Stomach (tissue), 9 donors: Measurements from ENCODE around the gene CISH. TPM values are rescaled to one million over a fixed set of nuclear protein-coding genes. Genes with fewer than 3 reads are reported as not detected.
A peak's percentile ranks its signal among the peaks of the same experiment; 100 is the strongest.

Source experiments
- DNase-seq, 2 donors: peaks; one replicate each; pipeline versions ENCODE4 v3.0.0 to v3.0.0-alpha.2; 2013 to 2019
- H3K27ac ChIP-seq, 5 donors: fragments of 200-600 bp in 4 of 5; sonication (generic) in 4 of 5; one replicate each; pipeline ENCODE4 v1.5.1; 2013 to 2019; ENCODE audit warnings: mild to moderate bottlenecking in 1 of 5, moderate library complexity in 1 of 5
- H3K27me3 ChIP-seq, 3 donors: fragments of 200-600 bp; sonication (generic); one replicate each; pipeline ENCODE4 v1.5.1; 2017 to 2019; ENCODE audit warnings: mixed run types in 1 of 3
- H3K36me3 ChIP-seq, 4 donors: fragments of 200-600 bp; sonication (generic); 1 replicate in 3 of 4; 2 replicates in 1 of 4; pipeline ENCODE4 v1.5.1; 2016 to 2019
- H3K4me1 ChIP-seq, 4 donors: fragments of 200-600 bp; sonication (generic); one replicate each; pipeline ENCODE4 v1.5.1; 2016 to 2019
- H3K4me3 ChIP-seq, 4 donors: fragments of 200-600 bp; sonication (generic) in 3 of 4; one replicate each; pipeline ENCODE4 v1.5.1; 2016 to 2019; ENCODE audit warnings: mild to moderate bottlenecking in 1 of 4
- H3K9me3 ChIP-seq, 4 donors: fragments of 200-600 bp; sonication (generic); one replicate each; pipeline ENCODE4 v1.5.1; 2016 to 2019
- EP300 ChIP-seq: sonication (generic); formaldehyde crosslinking; IDR thresholded peaks from one replicate; pipeline ENCODE4 v1.6.1; 2017; ENCODE audit warnings: antibody characterized with exemption
- POLR2A ChIP-seq, 4 donors: fragments of 450-650 bp; IDR thresholded peaks; one replicate each; pipeline ENCODE4 v1.6.1; 2016; ENCODE audit warnings: antibody characterized with exemption in 4 of 4, control low read depth in 2 of 4, mild to moderate bottlenecking in 1 of 4, moderate library complexity in 1 of 4
- POLR2AphosphoS5 ChIP-seq, 3 donors: sonication (generic); formaldehyde crosslinking; IDR thresholded peaks; one replicate each; pipeline ENCODE4 v1.6.1; 2016; ENCODE audit warnings: antibody characterized with exemption in 3 of 3
- WGBS, 5 donors: extraction: QIAGEN DNeasy Blood & Tissue Kit in 3 of 5; methylation state at CpG; one replicate each; pipeline versions ENCODE4 v1.1.5 to v1.1.7; 2013 to 2018; 5-methylcytosine and 5-hydroxymethylcytosine counted together
- intact Hi-C: fragments of 100-400 bp; cut with DNase I; formaldehyde crosslinking; loops from one replicate; pipeline ENCODE4 v1.15.1; 2023; ENCODE audit warnings: low total_unique reads
- polyA plus RNA-seq, 3 donors: library from polyadenylated mRNA; stranded (reverse); fragments of 200-250 nt; gene quantifications; one replicate each; pipeline ENCODE4 v1.2.3, GENCODE V29; 2013
- total RNA-seq, 5 donors: library from RNA; depleted of rRNA; stranded (reverse); fragments of >200 nt; gene quantifications; one replicate each; pipeline versions ENCODE4 v1.1.0 to v1.2.3, GENCODE V29; 2014 to 2016
- TF ChIP-seq, protein P1 (sequence below), 7 experiments: fragments of 450-650 bp in 4 of 7; fragments of 200-600 bp in 3 of 7; sonication (generic) in 3 of 7; IDR thresholded peaks; one replicate each; pipeline ENCODE4 v1.5.1; 2016 to 2019; ENCODE audit warnings: antibody characterized with exemption in 7 of 7, control low read depth in 2 of 7, mild to moderate bottlenecking in 1 of 7
- donor health status: healthy with polysubstance abuse.
- donor health status: Bipolar disorder and iron deficiency.
- donor health status: healthy.

The CISH gene
- total and polyA plus RNA-seq, 8 donors, result 1.8 to 11.5 (median 5.6) TPM

DNA sequence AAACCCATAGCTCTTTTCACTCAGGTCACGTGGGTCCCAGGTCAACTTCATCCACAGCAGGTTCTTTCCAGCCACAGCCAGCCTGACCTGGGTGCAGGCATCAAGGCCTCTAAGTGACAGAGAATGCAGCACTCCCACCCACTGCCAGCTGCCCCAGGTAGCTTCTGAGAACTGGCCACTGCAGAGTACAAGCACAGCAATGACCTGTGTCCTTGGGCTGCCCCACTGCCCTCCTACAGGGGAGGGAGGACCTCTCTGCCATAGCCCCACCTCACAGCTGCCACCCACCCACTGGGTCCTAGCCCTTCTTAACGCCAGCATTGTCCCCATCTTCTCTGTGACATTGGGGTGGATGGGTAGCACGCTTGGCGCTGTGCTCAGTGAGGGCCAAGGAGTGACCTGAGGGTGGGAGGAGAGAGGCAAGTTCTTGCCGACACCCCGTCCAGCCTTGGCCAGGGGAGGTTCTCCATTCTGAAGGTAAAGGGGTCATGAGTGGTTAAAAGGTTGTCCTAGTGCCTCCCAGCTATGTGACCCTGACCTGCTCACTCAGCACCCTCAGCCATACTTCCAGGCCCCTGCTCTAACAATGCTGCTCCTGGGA, 12.4 kb downstream of the CISH start:
- intact Hi-C loops, result no loop called here
- TF ChIP-seq, protein P1, sequence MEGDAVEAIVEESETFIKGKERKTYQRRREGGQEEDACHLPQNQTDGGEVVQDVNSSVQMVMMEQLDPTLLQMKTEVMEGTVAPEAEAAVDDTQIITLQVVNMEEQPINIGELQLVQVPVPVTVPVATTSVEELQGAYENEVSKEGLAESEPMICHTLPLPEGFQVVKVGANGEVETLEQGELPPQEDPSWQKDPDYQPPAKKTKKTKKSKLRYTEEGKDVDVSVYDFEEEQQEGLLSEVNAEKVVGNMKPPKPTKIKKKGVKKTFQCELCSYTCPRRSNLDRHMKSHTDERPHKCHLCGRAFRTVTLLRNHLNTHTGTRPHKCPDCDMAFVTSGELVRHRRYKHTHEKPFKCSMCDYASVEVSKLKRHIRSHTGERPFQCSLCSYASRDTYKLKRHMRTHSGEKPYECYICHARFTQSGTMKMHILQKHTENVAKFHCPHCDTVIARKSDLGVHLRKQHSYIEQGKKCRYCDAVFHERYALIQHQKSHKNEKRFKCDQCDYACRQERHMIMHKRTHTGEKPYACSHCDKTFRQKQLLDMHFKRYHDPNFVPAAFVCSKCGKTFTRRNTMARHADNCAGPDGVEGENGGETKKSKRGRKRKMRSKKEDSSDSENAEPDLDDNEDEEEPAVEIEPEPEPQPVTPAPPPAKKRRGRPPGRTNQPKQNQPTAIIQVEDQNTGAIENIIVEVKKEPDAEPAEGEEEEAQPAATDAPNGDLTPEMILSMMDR (IDR thresholded peaks at IDR 0.05), result no peak
- TF ChIP-seq EP300 (no peak), POLR2AphosphoS5 (IDR thresholded peaks at IDR 0.05) (no peak), POLR2A (IDR thresholded peaks at IDR 0.05) (no peak)
- Histone ChIP-seq H3K27me3 (no peaks in the 10 kb centered on the region), H3K36me3 (peaks cover 0 to 3% (median under 1%) of the 10 kb centered on the region in 4 donors), H3K27ac (peak overlapping the region; percentile 92 to 98 (median 96)), H3K4me1 (peaks cover 45 to 53% (median 50%) of the 10 kb centered on the region in 4 donors), H3K4me3 (no peak overlapping the region), H3K9me3 (no peaks in the 10 kb centered on the region)
- 79 to 96% (median 89%) methylated on average over 6 of the region's 6 CpGs for WGBS, 5 donors
- no peak for DNase-seq

DNA sequence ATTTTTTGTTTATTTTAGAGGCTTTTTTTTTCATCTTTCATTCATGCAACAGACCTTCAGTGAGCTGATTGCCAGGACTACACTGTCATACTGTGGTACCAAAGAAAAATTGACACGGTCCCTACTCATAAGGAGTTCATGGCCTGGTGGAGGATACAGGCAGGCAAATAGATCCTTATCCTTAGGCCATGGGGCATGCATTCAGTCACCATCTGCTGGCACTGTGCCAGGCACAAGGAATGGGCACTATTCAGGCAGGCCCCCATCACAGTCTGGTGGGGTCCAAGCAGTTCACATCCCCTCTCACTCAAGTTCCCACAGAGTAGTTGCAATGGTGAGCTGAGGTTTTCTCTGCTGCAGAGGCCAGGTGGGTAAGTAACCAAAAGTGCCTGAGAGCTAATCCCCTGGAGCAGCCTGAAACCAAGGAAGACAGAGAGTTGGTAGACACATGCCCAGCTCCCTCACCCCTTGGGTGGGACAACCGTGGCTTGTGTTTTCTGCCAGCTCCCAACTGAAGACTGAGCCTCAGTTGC, 17.3 kb downstream of the CISH start:
- Histone ChIP-seq H3K9me3 (no peaks in the 10 kb centered on the region), H3K4me3 (no peak overlapping the region), H3K27me3 (no peaks in the 10 kb centered on the region), H3K4me1 (peaks cover 5 to 44% (median 24%) of the 10 kb centered on the region in 4 donors), H3K27ac (no peak overlapping the region), H3K36me3 (no peaks in the 10 kb centered on the region)
- WGBS, 5 donors, result 24 to 48% (median 30%) methylated on average over 2 of the region's 2 CpGs
- intact Hi-C loops, result no loop called here
- DNase-seq, result no peak
- TF ChIP-seq POLR2AphosphoS5 (IDR thresholded peaks at IDR 0.05) (no peak), POLR2A (IDR thresholded peaks at IDR 0.05) (no peak), EP300 (no peak)
- TF ChIP-seq, protein P1 (IDR thresholded peaks at IDR 0.05), result no peak

DNA sequence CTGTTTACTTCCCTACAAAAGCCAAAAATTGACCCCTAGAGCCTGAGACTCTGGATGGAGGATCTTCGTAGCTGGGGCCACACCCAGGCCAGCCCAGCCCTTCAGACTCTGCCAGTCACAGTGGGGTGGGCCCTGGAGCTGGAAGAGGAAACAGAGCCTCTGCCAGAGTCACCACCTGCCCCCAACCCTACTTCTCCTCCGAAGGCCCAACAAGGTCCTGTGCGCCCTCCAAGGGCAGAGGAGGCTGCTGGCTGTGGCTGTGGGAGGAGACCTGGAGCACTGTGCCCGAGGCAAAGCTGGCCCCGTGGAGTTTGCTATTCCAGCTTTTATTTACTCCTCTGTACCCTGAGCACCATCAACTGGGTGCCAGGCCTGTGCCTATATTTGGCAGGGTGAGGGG, 19.0 kb downstream of the CISH start:
- H3K27me3 ChIP-seq, result no peaks in the 10 kb centered on the region
- 17 to 28% (median 20%) methylated on average over 3 to 5 of the region's 5 CpGs for WGBS, 5 donors
- no peaks in the 10 kb centered on the region for H3K36me3 ChIP-seq
- peak in 1 of 2 donors; percentile 41 for DNase-seq
- intact Hi-C loops, result no loop called here
- H3K9me3 ChIP-seq, result no peaks in the 10 kb centered on the region
- no peak overlapping the region for H3K4me3 ChIP-seq
- H3K4me1 ChIP-seq, result peaks cover 5 to 55% (median 29%) of the 10 kb centered on the region in 4 donors
- peak overlapping the region in 3 of 5 donors; percentile 9 to 33 (median 11) for H3K27ac ChIP-seq
- TF ChIP-seq, protein P1 (IDR thresholded peaks at IDR 0.05), result no peak
- TF ChIP-seq POLR2A (IDR thresholded peaks at IDR 0.05) (no peak), POLR2AphosphoS5 (IDR thresholded peaks at IDR 0.05) (no peak), EP300 (no peak)

DNA sequence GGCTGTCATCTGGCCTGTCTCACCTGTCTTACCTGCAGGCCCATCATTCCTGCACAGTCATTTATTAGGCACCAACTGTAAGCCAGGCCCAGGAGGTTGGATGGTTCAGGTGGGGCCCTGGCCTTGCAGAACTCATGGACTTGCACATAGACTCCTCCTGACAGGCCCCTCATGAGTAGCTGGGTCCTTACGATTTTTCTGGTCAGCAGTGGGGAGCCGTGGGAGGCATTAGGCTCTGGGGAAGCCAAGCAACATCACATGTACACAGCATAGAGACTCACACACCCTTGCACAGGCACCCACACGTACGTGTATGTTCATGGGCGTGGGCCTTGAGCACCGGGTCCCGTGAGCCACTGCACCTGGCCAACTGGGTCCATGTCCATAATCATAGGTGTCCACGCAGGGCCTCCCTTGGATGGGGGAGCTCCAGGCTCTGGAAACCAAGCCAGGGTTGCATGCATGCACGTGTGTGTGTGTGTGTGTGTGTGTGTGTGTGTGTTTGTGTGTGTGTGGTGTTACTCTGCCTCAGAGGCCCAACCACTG, 20.3 kb downstream of the CISH start:
- intact Hi-C loops, result no loop called here
- TF ChIP-seq, protein P1 (IDR thresholded peaks at IDR 0.05), result no peak
- TF ChIP-seq EP300, result no peak
- no peak for TF ChIP-seq POLR2AphosphoS5 (IDR thresholded peaks at IDR 0.05)
- no peak for TF ChIP-seq POLR2A (IDR thresholded peaks at IDR 0.05)
- Histone ChIP-seq H3K27me3 (no peaks in the 10 kb centered on the region), H3K4me3 (no peak overlapping the region), H3K27ac (peak overlapping the region in 3 of 5 donors; percentile 69 to 90 (median 87)), H3K4me1 (peaks cover 5 to 55% (median 29%) of the 10 kb centered on the region in 4 donors), H3K9me3 (no peaks in the 10 kb centered on the region), H3K36me3 (no peaks in the 10 kb centered on the region)
- WGBS, 5 donors, result 48 to 61% (median 53%) methylated on average over 5 to 9 of the region's 9 CpGs
- DNase-seq, result no peak
